ENCODE data around the gene KRT77. TPM values are rescaled to one million over a fixed set of nuclear protein-coding genes. Genes with fewer than 3 reads are reported as not detected.
"Not testable (repeated sequence)": the region's sequence is repeated elsewhere in the genome, so short reads cannot be mapped to it uniquely, and the experiment has no call there.

Gene KRT77
- total and polyA plus RNA-seq, 8 donors, result 0.03 TPM; not detected in 7

- no peak overlapping the region for H3K27ac ChIP-seq
- TF ChIP-seq EP300 (IDR thresholded peaks at IDR 0.05) (no peak), CTCF (IDR thresholded peaks at IDR 0.05) (no peak), POLR2AphosphoS5 (IDR thresholded peaks at IDR 0.05) (no peak), POLR2A (IDR thresholded peaks at IDR 0.05) (no peak)
- no peak overlapping the region for H3K4me3 ChIP-seq
- no peaks in the 10 kb centered on the region for H3K36me3 ChIP-seq
- WGBS, 5 donors, result 79 to 86% (median 81%) methylated on average over 4 of the region's 4 CpGs
- H3K9me3 ChIP-seq, result no peaks in the 10 kb centered on the region
- no peaks in the 10 kb centered on the region for H3K4me1 ChIP-seq
- intact Hi-C loops (cut with DNase I; ENCODE audit: low total_unique reads), result no loop called here
- DNase-seq, result no peak
- peaks cover 0 to 34% (median 5%) of the 10 kb centered on the region in 3 donors for H3K27me3 ChIP-seq
Observed at GRCh38 chr12:52670506-52670905, 32.8 kb downstream of the KRT77 start.

- H3K27ac ChIP-seq; H3K9me3 ChIP-seq; H3K4me3 ChIP-seq; intact Hi-C loops (cut with DNase I; ENCODE audit: low total_unique reads); H3K4me1 ChIP-seq; DNase-seq; H3K36me3 ChIP-seq: not testable (repeated sequence)
- 83 to 92% (median 85%) methylated on average over 3 of the region's 3 CpGs for WGBS, 5 donors
- peaks cover 0 to 34% (median 5%) of the 10 kb centered on the region in 3 donors for H3K27me3 ChIP-seq
Observed at GRCh38 chr12:52669941-52670340, 33.4 kb downstream of the KRT77 start.

- intact Hi-C loops (cut with DNase I; ENCODE audit: low total_unique reads), result no loop called here
- Histone ChIP-seq H3K27me3 (peaks cover 0 to 37% (median 5%) of the 10 kb centered on the region in 3 donors), H3K9me3 (no peaks in the 10 kb centered on the region), H3K4me1 (no peaks in the 10 kb centered on the region), H3K36me3 (no peaks in the 10 kb centered on the region), H3K27ac (no peak overlapping the region), H3K4me3 (no peak overlapping the region)
- DNase-seq, result no peak
- TF ChIP-seq CTCF (IDR thresholded peaks at IDR 0.05), result no peak
- TF ChIP-seq POLR2A (IDR thresholded peaks at IDR 0.05), result no peak
- TF ChIP-seq POLR2AphosphoS5 (IDR thresholded peaks at IDR 0.05), result no peak
- TF ChIP-seq EP300 (IDR thresholded peaks at IDR 0.05), result no peak
Observed at GRCh38 chr12:52669426-52669825, 33.9 kb downstream of the KRT77 start.

- intact Hi-C loops (cut with DNase I; ENCODE audit: low total_unique reads), result no loop called here
- TF ChIP-seq EP300 (IDR thresholded peaks at IDR 0.05), result no peak
- Histone ChIP-seq H3K9me3 (no peaks in the 10 kb centered on the region), H3K36me3 (no peaks in the 10 kb centered on the region), H3K4me3 (no peak overlapping the region), H3K27me3 (peaks cover 0 to 39% (median 7%) of the 10 kb centered on the region in 3 donors), H3K27ac (no peak overlapping the region), H3K4me1 (no peaks in the 10 kb centered on the region)
- WGBS, 5 donors, result 74 to 81% (median 79%) methylated on average over 7 of the region's 7 CpGs
- DNase-seq, result no peak
Observed at GRCh38 chr12:52667931-52668330, 35.4 kb downstream of the KRT77 start.

- 46 to 59% (median 51%) methylated on average over 9 of the region's 9 CpGs for WGBS, 5 donors
- Histone ChIP-seq H3K27me3 (peaks cover 0 to 43% (median 10%) of the 10 kb centered on the region in 3 donors), H3K4me3 (no peak overlapping the region), H3K4me1 (no peaks in the 10 kb centered on the region), H3K9me3 (no peaks in the 10 kb centered on the region), H3K27ac (no peak overlapping the region), H3K36me3 (no peaks in the 10 kb centered on the region)
- intact Hi-C loops (cut with DNase I; ENCODE audit: low total_unique reads), result no loop called here
- DNase-seq, result no peak
- no peak for TF ChIP-seq CTCF (IDR thresholded peaks at IDR 0.05)
- no peak for TF ChIP-seq EP300 (IDR thresholded peaks at IDR 0.05)
- TF ChIP-seq POLR2A (IDR thresholded peaks at IDR 0.05), result no peak
- no peak for TF ChIP-seq POLR2AphosphoS5 (IDR thresholded peaks at IDR 0.05)
Observed at GRCh38 chr12:52667509-52667908, 35.8 kb downstream of the KRT77 start.

Measured in stomach (tissue), 9 donors.